Pancreas (tissue), 10 donors: ENCODE results near the gene MRPL20. TPM values are rescaled to one million over a fixed set of nuclear protein-coding genes. Genes with fewer than 3 reads are reported as not detected.

ENCODE experiments used
- ATAC-seq, 4 donors: fragments of 200-7000 bp; cut with Tn5 transposase; one replicate each; pipeline versions ENCODE4 v1.8.0 to v1.9.1; 2020; ENCODE audit warnings: mild to moderate bottlenecking in 4 of 4, moderate library complexity in 4 of 4
- DNase-seq, 6 donors: peaks; one replicate each; pipeline ENCODE4 v3.0.0-alpha.2; 2020
- FAIRE-seq: peaks from 2 replicates; lab custom pipeline; 2012; peaks lifted over from hg19 to GRCh38; lab: Jason Lieb, UNC
- H3K27ac ChIP-seq, 4 donors: fragments of 200-600 bp; sonication (generic); 1 replicate in 3 of 4; 2 replicates in 1 of 4; pipeline versions ENCODE4 v1.5.0 to v1.8.0; 2020
- H3K27me3 ChIP-seq, 4 donors: fragments of 200-600 bp; one replicate each; pipeline ENCODE4 v1.8.0; 2021
- H3K36me3 ChIP-seq, 3 donors: fragments of 200-600 bp; sonication (generic) in 1 of 3; one replicate each; pipeline versions ENCODE4 v1.5.0 to v1.8.0; 2020 to 2021
- H3K4me1 ChIP-seq, 3 donors: fragments of 200-600 bp; one replicate each; pipeline ENCODE4 v1.8.0; 2021
- H3K4me3 ChIP-seq, 4 donors: fragments of 200-600 bp; sonication (generic) in 2 of 4; one replicate each; pipeline versions ENCODE4 v1.5.0 to v1.8.0; 2020 to 2021
- H3K9me3 ChIP-seq, 4 donors: fragments of 200-600 bp; one replicate each; pipeline ENCODE4 v1.8.0; 2021
- WGBS, 2 donors: extraction: QIAGEN DNeasy Blood & Tissue Kit; methylation state at CpG; one replicate each; pipeline ENCODE4 v1.1.7; 2013; 5-methylcytosine and 5-hydroxymethylcytosine counted together
- intact Hi-C, 3 donors: fragments of 100-400 bp; cut with DNase I; formaldehyde crosslinking; loops; one replicate each; pipeline versions ENCODE4 v1.11.1 to v1.14.2; 2022
- polyA plus RNA-seq, 2 donors: library from polyadenylated mRNA; stranded (reverse); fragments of 200-250 nt; gene quantifications; one replicate each; pipeline ENCODE4 v1.2.3, GENCODE V29; 2013
- total RNA-seq, 6 donors: library from RNA; stranded (reverse); fragmentation: NEBNext Ultra II Directional in 4 of 6; extraction: Animal tissue kit (Norgen Biotek cat#: 25700) in 4 of 6; gene quantifications; one replicate each; pipeline versions ENCODE4 v1.2.1 to v1.2.4, GENCODE V29; 2021 to 2023
- TF ChIP-seq, protein P1 (sequence below), 4 donors: fragments of 200-600 bp; sonication (generic) in 3 of 4; IDR thresholded peaks; one replicate each; pipeline versions ENCODE4 v1.5.0 to v1.8.0; 2021; ENCODE audit warnings: antibody characterized with exemption in 4 of 4
- donor health status: healthy with polysubstance abuse.
- donor health status: DM: no; HTN: no; CAD: no; lungs with moderate emphysema.
- donor health status: DM: no; HTN: no; CAD: no.
- donor health status: control.
- donor health status: control.
- donor health status: Bipolar disorder and iron deficiency.
- donor health status: DM: yes; HTN: yes; CAD: no.
- donor health status: DM: no; HTN: no; CAD: no.
- donor health status: DM: no; HTN: no; CAD: no.
- donor health status: DM: yes; HTN: yes; CAD: no.

Gene MRPL20
- total and polyA plus RNA-seq, 8 donors, result 42.1 to 121 (median 56.6) TPM

DNA sequence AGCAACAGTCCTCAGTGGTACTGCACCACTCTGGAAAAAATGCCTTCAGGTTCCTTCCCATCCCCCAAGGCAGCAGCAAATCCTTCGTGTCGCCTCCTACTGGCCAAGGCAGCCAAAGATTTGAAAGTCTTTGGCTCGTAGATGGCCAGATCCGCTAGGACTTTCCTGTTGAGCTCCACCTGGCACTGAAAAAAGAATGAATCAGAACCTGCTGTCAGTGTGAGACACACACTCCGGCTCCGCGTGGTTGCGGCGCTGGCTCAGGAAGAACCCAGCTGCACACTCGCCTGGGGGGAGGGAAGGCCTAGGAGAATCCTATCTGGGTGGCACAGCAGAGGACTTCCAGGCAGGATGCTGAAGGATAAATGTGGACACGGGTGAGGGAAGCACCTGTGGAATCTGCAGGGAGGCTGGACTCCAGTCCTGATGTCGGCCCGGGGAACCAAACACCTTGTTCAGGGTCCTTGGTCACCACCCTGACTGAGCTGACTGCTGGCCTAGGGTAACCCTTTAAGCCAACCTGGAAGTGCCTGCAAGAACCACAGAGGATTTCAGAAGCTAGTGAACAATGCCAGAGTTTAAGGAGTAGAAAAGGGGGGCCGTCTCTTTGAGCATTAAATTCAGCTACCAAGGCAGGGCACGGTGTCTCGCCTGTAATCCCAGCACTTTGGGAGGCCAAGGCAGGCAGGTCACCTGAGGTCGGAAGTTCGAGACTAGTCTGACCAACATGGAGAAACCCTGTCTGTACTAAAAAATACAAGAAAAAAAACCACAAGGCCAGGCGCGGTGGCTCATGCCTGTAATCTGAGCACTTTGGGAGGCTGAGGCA is 4.8 kb downstream of the MRPL20 start:
- H3K9me3 ChIP-seq, result no peaks in the 10 kb centered on the region
- FAIRE-seq, result no peak
- peaks cover 12 to 30% (median 23%) of the 10 kb centered on the region in 3 donors for H3K4me1 ChIP-seq
- TF ChIP-seq, protein P1, sequence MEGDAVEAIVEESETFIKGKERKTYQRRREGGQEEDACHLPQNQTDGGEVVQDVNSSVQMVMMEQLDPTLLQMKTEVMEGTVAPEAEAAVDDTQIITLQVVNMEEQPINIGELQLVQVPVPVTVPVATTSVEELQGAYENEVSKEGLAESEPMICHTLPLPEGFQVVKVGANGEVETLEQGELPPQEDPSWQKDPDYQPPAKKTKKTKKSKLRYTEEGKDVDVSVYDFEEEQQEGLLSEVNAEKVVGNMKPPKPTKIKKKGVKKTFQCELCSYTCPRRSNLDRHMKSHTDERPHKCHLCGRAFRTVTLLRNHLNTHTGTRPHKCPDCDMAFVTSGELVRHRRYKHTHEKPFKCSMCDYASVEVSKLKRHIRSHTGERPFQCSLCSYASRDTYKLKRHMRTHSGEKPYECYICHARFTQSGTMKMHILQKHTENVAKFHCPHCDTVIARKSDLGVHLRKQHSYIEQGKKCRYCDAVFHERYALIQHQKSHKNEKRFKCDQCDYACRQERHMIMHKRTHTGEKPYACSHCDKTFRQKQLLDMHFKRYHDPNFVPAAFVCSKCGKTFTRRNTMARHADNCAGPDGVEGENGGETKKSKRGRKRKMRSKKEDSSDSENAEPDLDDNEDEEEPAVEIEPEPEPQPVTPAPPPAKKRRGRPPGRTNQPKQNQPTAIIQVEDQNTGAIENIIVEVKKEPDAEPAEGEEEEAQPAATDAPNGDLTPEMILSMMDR (IDR thresholded peaks at IDR 0.05), result peak in 3 of 4 donors; percentile 15 to 24 (median 21)
- ATAC-seq, result no peak
- intact Hi-C loops, result loop anchor here in 2 of 3 donors (5.0 kb wide), 2 partner anchors 35 to 40 kb away; partner anchors contain the start of gene VWA1 (in 1 of the 2)
- no peak overlapping the region for H3K27ac ChIP-seq
- peaks cover 0 to 17% (median 16%) of the 10 kb centered on the region in 3 donors for H3K36me3 ChIP-seq
- peak in 3 of 6 donors; percentile 43 to 54 (median 50) for DNase-seq
- WGBS, 2 donors, result 60 to 62% methylated on average over 20 of the region's 20 CpGs
- H3K4me3 ChIP-seq, result no peak overlapping the region
- H3K27me3 ChIP-seq, result no peaks in the 10 kb centered on the region

DNA sequence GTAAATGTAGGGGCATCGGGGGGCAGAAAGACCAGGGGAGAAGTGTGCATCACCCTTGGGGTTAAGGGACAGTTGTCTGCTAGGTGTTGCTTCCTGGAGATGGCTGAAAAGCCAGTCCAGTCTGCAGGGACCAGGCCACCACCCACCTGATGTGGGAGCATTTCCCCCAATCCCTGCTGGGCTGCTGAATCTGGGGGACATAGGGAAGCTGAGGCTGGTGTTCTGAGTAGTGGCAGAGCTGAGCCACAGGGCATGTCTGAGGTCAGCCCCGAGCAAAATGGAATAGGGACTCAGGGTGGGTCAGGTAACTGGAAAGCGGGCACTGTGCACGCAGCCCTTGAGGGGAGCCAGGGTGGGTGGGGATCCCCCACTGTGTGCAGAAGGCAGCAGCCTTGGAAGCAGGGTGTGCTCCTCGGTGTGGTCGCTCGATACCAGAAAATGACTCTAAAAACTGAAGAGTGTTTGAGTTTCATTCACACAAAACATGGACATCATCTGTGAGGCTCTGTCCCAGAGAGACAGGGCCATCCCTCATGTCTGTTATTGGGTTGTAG is 5.6 kb downstream of the MRPL20 start:
- H3K27me3 ChIP-seq, result no peaks in the 10 kb centered on the region
- ATAC-seq (no peak), FAIRE-seq (no peak), DNase-seq (peak in 1 of 6 donors; percentile 47)
- H3K27ac ChIP-seq, result no peak overlapping the region
- no peak overlapping the region for H3K4me3 ChIP-seq
- TF ChIP-seq, protein P1 (IDR thresholded peaks at IDR 0.05), result no peak
- 84 to 87% methylated on average over 7 of the region's 7 CpGs for WGBS, 2 donors
- H3K4me1 ChIP-seq, result peaks cover 12 to 30% (median 23%) of the 10 kb centered on the region in 3 donors
- no peaks in the 10 kb centered on the region for H3K9me3 ChIP-seq
- intact Hi-C loops, result loop anchor here in 2 of 3 donors (5.0 kb wide), 2 partner anchors 36 to 41 kb away; partner anchors contain the start of gene VWA1 (in 1 of the 2)
- peaks cover 0 to 22% (median 21%) of the 10 kb centered on the region in 3 donors for H3K36me3 ChIP-seq

DNA sequence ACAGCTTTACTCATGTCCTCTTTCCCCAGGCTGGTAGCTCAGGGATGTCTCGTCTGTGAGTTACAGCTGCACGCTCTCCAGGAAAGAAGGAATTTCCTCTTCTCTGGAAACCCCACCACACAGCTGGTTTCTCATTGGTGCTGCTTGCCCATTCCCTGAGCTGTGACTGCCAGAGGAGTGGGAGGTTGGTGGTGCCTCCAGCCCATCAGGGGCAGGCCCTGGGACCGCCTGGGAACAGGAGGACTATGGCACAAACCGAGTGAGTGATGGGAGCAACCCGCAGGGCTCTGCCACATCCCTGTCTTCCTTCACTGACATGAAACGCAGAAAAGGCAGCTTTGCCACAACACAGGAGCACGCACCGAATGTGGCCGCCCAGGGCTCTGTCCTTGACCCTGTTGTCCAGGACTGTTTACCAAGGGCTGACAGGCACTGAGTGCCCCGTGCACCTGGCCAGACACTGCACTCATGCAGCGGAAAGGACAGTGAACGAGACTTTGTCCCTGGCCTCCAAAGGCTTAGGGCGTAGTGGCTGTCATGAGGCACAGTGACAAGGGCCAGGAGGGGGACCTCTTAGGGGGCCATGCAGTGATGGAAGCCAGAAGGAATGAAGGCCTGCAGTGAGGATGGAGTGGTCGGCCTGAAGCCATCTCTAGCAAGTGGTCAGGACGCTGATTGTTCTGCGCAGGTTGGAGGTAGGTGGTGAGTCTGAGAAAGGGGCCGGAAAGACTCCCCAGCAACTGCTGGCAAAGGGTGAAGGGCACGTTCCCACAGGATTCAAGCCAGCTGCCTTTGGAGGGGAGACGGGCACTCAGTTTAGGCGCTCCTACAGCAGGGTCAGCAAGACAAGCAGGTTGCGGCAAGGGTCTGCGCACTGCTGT is 6.3 kb downstream of the MRPL20 start:
- peaks cover 7 to 25% (median 17%) of the 10 kb centered on the region in 3 donors for H3K4me1 ChIP-seq
- peak in 1 of 6 donors; percentile 74 for DNase-seq
- peaks cover 0 to 22% (median 21%) of the 10 kb centered on the region in 3 donors for H3K36me3 ChIP-seq
- H3K9me3 ChIP-seq, result no peaks in the 10 kb centered on the region
- TF ChIP-seq, protein P1 (IDR thresholded peaks at IDR 0.05), result no peak
- no peak overlapping the region for H3K27ac ChIP-seq
- no peak for FAIRE-seq
- 62% methylated on average over 22 of the region's 22 CpGs for WGBS, 2 donors
- peak overlapping the region in 3 of 4 donors; percentile 83 to 100 (median 98) for H3K4me3 ChIP-seq
- H3K27me3 ChIP-seq, result no peaks in the 10 kb centered on the region
- ATAC-seq, result no peak
- intact Hi-C loops, result loop anchor here in 2 of 3 donors (5.0 kb wide), 2 partner anchors 36 to 41 kb away; partner anchors contain the start of gene VWA1 (in 1 of the 2)

DNA sequence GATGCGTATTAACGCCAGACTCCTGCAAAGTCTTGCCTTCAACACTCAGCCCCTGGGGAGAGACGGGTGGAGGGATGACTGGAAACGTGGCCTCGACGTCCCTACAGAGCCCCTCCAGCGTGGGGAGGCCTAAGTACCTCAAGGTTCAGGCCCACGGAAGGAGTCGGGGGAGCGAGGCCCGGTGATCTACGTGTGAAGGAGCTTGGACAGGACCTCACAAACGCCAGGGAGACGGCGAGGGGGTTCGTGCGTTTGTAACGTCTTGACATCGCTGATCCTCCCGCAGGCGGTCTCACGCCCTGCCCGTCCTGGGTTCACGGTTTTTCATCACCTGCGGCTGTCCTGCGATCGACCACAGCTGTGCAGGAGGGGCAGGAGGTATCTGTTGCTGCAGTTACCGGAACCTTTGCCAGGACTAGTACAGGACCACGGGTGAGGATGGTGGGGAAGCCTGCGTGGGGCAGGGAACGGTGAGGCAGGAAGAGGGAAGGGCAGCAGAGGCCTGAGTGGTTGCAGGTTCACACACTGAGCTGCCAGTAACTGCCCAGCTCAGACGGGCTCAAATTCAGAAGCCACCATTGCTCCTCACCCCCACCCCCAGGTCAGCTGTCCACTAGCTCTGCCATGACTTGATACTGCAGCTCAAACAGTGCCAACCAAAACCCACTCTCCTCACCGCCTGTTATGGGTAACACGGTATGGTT is 7.1 kb downstream of the MRPL20 start:
- ATAC-seq (peak in 3 of 4 donors; percentile 2 to 6 (median 3)), DNase-seq (peak in 2 of 6 donors; percentile 29 to 79), FAIRE-seq (no peak)
- Histone ChIP-seq H3K36me3 (peaks cover 0 to 24% (median 16%) of the 10 kb centered on the region in 3 donors), H3K9me3 (no peaks in the 10 kb centered on the region), H3K27me3 (no peaks in the 10 kb centered on the region), H3K4me3 (peak overlapping the region; percentile 83 to 100 (median 95)), H3K4me1 (peaks cover 4 to 19% (median 17%) of the 10 kb centered on the region in 3 donors), H3K27ac (peak overlapping the region; percentile 50 to 73 (median 70))
- WGBS, 2 donors, result 2 to 3% methylated on average over 34 of the region's 34 CpGs
- TF ChIP-seq, protein P1 (IDR thresholded peaks at IDR 0.05), result no peak
- intact Hi-C loops, result loop anchor here in 2 of 3 donors (5.0 kb wide), 2 partner anchors 37 to 42 kb away; partner anchors contain the start of gene VWA1 (in 1 of the 2)
